ENCODE results near the gene TENT5A.
"Not testable (repeated sequence)": the region's sequence is repeated elsewhere in the genome, so short reads cannot be mapped to it uniquely, and the experiment has no call there.

The TENT5A gene

GRCh38 chr6:81752084-81752920 is at the start of gene TENT5A:
Gene TENT5A, minus strand, starts transcription at chr6:81752681. Its CDS starts 540 bp downstream, at chr6:81752141.
- no peak for DNase-seq (ENCODE audit: low read depth)

DNA sequence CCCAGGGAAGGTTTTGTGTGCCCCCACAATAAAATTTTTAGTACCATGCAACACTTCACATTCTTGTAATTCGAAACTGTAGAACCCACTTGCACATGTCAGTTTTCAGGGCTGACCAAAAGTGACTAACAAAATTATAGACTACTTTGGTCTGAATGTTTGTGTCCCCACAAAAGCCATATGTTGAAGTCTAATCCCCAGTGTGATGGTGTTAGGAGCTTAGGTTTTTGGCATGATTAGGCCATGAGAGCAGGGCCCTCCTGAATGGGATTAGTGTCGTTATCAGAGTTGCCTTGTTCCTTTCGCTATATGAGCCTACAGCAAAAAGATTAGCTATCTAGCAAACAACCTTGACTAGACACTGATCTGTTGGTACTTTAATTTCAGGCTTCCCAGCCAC is 49.0 kb upstream of the TENT5A start:
- no peak for DNase-seq (ENCODE audit: low read depth)

GRCh38 chr6:81800666-81801065 is 48.2 kb upstream of the TENT5A start:
- DNase-seq (ENCODE audit: low read depth), result no peak

GRCh38 chr6:81799323-81799722 is 46.8 kb upstream of the TENT5A start:
- DNase-seq (ENCODE audit: low read depth), result no peak

- DNase-seq (ENCODE audit: low read depth), result no peak
These were observed 45.1 kb upstream of the TENT5A start for GRCh38 chr6:81797591-81797990.

GRCh38 chr6:81795890-81796289 is 43.4 kb upstream of the TENT5A start:
- DNase-seq (ENCODE audit: low read depth), result no peak

DNA sequence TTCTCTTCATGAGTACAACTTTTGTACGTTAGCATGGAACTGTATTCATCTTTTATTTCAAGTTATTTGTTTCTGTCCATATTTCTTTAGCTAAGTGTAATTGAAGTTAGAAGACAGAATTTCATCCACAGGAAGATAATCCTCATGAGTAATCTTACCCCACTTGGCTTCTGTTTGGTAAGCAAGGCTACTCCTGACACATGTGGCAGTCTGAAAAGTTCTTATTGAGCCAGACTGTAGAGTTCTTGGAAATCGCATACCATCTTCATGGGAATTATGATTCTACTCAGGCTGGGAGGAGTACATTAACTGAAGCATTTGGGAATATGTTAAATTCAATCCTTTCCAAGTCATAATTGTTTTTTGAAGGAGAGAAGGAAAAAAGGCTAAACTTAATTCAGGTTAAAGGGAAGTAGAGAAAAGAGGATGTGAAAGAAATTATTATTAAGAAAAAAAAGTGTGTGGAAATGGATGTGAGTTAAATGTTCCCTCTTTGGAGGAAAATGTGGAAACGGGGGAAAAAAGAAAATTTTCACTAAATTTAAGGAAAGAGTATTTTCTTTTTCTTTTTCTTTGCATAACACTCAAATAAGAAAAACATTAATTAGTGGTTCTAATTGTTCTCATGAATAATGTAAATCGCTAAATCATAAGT is 41.5 kb upstream of the TENT5A start:
- DNase-seq (ENCODE audit: low read depth), result no peak

DNA sequence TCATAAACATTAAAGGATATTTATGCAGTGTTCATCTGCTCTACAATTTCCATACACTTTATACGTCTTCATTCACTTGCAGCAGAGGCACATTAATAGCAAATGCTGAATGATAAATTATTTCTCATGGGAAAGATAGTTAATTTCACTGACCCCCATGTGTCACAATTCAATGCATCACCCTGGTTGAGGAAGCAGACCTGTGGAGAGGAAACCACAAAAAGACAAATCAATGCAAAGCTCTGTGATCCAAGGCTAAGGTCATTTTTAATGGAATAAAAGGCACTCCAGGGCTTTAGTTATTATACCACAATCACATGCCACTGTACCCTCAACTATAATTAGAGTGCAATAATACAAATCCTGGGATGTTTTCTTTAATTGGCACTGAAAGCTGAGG is 40.3 kb upstream of the TENT5A start:
- DNase-seq (ENCODE audit: low read depth), result no peak

- no peak for DNase-seq (ENCODE audit: low read depth)
These were observed 39.3 kb upstream of the TENT5A start for GRCh38 chr6:81791756-81792155.

GRCh38 chr6:81790034-81790433 is 37.6 kb upstream of the TENT5A start:
- DNase-seq (ENCODE audit: low read depth), result no peak

GRCh38 chr6:81789291-81789690 is 36.8 kb upstream of the TENT5A start:
- no peak for DNase-seq (ENCODE audit: low read depth)

DNA sequence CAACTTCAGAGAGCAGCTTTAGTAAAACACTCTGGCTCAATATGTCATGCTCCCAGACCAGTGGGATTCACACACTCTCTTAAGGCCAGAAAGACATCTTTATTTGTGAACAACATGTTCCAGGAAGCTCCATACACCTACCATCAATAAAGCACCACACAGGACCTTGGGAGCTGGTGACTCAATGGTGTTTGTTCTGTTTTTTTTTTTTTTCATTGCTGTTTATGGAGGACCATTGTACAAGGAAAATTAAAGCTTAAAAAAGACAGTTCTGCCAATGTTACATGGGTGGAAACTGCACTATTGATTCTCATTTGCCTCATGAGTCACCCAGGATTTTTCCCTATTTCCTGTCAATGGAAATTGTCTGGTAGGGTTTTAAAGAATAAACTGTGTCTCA is 36.3 kb upstream of the TENT5A start:
- DNase-seq (ENCODE audit: low read depth), result no peak

DNA sequence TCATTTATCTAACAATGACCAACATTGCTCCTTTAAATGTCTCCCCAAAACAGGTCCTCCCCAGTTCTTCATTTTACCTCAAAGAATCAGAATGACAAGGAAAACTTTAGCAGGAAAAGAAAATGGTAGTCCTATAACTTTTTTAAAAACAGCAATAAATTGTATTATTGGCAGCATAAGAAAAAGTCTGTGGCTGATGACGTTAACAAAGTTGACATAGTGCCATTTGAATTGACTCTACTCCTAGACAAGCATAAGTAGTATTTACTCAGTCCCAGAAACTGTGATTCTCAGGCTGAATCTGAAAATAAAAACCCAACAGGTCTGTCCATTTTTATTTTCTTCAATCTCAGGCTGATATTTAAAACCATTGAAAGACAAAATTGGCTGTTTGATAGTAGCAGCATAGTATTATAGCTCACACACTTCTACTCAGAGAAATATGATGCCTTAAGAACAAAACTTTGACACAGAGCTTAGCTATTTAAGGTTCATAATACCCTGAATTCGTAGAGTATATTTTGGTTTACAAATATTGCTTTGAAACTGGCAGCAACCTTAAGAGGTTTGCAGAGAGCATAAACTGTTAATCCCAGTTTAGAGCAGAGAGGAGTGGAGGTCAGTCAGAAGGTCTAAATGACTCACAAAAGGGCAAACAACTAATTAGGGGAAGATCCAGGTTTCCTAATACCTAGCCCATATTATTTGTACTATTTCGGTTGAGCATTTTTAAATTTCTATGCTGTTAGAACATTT is 35.0 kb upstream of the TENT5A start:
- DNase-seq (ENCODE audit: low read depth), result no peak

DNA sequence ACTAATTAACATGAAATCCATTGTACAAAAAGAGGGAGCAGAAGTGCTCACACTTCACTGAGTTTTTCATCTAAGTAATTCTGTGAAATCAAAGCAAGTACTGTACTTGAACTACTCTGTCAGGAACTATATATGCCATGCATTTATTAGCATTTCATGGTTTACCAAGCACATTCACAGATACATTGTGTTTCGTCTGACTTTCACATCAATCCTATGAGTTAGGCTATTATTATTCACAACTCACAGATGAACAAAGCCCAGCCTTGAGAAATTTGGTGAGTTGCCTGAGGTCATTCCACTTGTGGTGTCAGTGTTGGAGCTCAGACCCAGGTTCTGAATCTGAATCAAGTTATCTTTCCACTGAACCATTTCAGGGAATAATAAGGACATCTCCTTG is 33.7 kb upstream of the TENT5A start:
- DNase-seq (ENCODE audit: low read depth), result no peak

GRCh38 chr6:81785377-81785776 is 32.9 kb upstream of the TENT5A start:
- no peak for DNase-seq (ENCODE audit: low read depth)

GRCh38 chr6:81783893-81784292 is 31.4 kb upstream of the TENT5A start:
- DNase-seq (ENCODE audit: low read depth), result no peak

DNA sequence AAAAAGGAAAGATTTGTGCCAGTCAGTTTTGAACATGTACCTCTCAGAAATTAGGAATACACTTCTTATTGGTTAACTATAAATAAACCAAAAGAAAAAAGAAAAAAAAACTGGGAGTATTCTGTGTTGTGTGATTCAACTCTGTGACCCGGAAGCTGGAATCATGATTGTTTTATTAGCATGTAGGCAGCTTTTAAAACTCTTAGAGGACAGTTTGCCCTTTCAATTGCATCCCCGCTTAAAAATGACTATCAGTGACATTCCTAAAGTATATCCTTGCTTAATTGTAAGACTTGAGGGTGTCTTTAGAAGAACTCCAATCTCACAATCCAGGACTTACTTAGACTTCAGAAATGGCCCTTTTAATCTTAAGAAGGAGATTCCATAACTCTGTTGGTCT is 29.1 kb upstream of the TENT5A start:
- no peak for DNase-seq (ENCODE audit: low read depth)

- no peak for DNase-seq (ENCODE audit: low read depth)
These were observed 25.2 kb upstream of the TENT5A start for GRCh38 chr6:81777586-81778268.

GRCh38 chr6:81776219-81776618 is 23.7 kb upstream of the TENT5A start:
- DNase-seq (ENCODE audit: low read depth), result not testable (repeated sequence)

- no peak for DNase-seq (ENCODE audit: low read depth)
These were observed 22.1 kb upstream of the TENT5A start for GRCh38 chr6:81774542-81774941.

- DNase-seq (ENCODE audit: low read depth), result no peak
These were observed 21.4 kb upstream of the TENT5A start for GRCh38 chr6:81773887-81774286.

DNA sequence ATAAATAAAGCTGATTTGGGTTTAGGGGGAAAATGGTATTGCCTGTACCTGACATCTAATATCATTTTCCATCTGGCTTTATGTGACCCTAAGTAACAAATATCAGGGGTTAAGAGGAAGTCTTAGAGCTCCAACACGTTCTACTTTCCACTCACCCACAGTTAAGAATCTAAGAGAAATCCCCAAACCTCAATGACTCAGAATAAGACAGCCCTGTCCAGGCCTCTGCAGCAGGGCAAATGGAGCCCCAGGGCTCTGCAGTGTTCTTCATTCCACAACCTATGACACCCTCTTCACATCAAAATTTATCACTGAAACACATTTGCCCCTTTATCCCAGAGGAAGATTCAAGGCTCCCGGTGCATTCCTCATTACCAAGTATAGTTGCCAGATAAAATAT is 20.3 kb upstream of the TENT5A start:
- no peak for DNase-seq (ENCODE audit: low read depth)

Data from HS-27A (cell line).